IPS-18a (cell line): ENCODE results near the gene LAMB2.

Experiments
- H3K27ac ChIP-seq: one replicate; pipeline ENCODE4 v1.5.1; 2013; ENCODE audit warnings: low read length
- H3K27me3 ChIP-seq: one replicate; pipeline ENCODE4 v1.6.1; 2013; ENCODE audit warnings: mild to moderate bottlenecking, low read length; ENCODE audit not compliant: control insufficient read depth, insufficient read depth
- H3K36me3 ChIP-seq: one replicate; pipeline ENCODE4 v1.6.1; 2013; ENCODE audit warnings: low read depth, low read length; ENCODE audit not compliant: control insufficient read depth
- H3K4me1 ChIP-seq: one replicate; pipeline ENCODE4 v1.6.1; 2013; ENCODE audit warnings: low read depth, low read length; ENCODE audit not compliant: control insufficient read depth
- H3K4me3 ChIP-seq: one replicate; pipeline ENCODE4 v1.5.1; 2013; ENCODE audit warnings: low read length
- H3K9ac ChIP-seq: one replicate; pipeline ENCODE4 v1.6.1; 2013; ENCODE audit warnings: mild to moderate bottlenecking, low read length, moderate library complexity
- H3K9me3 ChIP-seq: one replicate; pipeline ENCODE4 v1.6.1; 2013; ENCODE audit warnings: low read depth, low read length; ENCODE audit not compliant: control insufficient read depth

The LAMB2 gene

GRCh38 chr3:49131040-49131439, 1.8 kb downstream of the LAMB2 start:
- Histone ChIP-seq H3K4me1 (peaks cover 5% of the 10 kb centered on the region), H3K27me3 (no peaks in the 10 kb centered on the region), H3K9me3 (no peaks in the 10 kb centered on the region), H3K36me3 (no peaks in the 10 kb centered on the region), H3K9ac (no peak overlapping the region), H3K4me3 (no peak overlapping the region), H3K27ac (no peak overlapping the region)

DNA sequence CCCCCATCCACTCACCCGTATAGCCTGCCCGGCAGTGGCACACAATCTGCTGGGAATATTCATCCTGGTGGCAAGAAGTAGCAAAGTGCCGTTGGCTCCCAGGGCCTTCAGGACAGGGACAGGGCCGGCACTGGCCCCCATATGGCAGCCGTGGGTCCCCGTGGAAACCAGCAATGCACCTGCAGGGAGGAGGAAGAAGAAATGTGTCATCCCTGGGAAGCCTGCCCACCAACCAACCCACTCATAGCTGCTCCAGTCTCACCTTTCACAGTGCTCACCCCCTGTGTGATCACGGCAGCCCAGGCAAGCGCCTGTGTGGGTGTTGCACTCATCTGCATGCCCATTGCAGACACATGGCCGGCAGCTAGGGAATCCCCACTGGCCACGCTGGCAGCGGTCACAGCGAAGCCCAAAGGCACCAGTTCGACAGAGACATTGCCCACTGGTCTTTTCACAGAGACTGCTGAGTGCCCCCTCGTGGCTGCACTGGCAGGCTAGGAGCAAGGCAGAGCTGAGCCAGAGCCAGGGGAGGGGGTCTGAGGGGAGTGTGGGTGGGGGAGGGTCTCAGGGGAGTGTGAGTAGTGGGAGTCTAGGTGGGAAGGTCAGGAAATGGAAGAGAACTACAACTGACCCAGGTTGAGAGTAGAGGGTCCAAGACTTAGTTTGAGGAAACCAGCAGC, 7.7 kb downstream of the LAMB2 start:
- Histone ChIP-seq H3K27ac (no peak overlapping the region), H3K36me3 (peaks cover 6% of the 10 kb centered on the region), H3K27me3 (no peaks in the 10 kb centered on the region), H3K9me3 (no peaks in the 10 kb centered on the region), H3K4me3 (no peak overlapping the region), H3K4me1 (no peaks in the 10 kb centered on the region), H3K9ac (no peak overlapping the region)

DNA sequence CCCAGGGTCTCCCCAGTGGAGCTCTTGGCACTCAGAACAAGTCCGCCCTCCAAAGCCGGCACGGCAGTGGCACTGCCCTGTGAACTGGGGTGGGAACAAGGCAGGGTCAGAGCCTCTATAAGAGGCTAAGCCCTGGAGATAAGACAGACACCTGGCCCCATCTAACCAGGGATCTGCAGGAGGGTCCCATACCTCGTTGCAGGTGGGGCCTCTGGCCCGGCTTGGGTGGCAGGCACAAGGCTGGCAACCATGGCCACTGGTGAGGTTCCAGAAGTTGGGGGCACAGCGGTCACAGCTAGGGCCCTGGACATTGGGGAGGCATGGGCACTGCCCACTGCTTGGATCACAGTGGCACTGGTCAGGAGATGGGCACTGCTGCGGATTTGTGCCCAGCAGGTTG, 8.6 kb downstream of the LAMB2 start:
- H3K9ac ChIP-seq: no peak overlapping the region
- peaks cover 4% of the 10 kb centered on the region for H3K4me1 ChIP-seq
- H3K4me3 ChIP-seq: no peak overlapping the region
- H3K27ac ChIP-seq: no peak overlapping the region
- H3K27me3 ChIP-seq: no peaks in the 10 kb centered on the region
- H3K36me3 ChIP-seq: peaks cover 6% of the 10 kb centered on the region
- no peaks in the 10 kb centered on the region for H3K9me3 ChIP-seq

GRCh38 chr3:49123687-49124086, 9.2 kb downstream of the LAMB2 start:
- peaks cover 8% of the 10 kb centered on the region for H3K36me3 ChIP-seq

GRCh38 chr3:49122886-49123545, 9.8 kb downstream of the LAMB2 start:
- no peaks in the 10 kb centered on the region for H3K9me3 ChIP-seq
- H3K27ac ChIP-seq: no peak overlapping the region
- peaks cover 4% of the 10 kb centered on the region for H3K4me1 ChIP-seq
- H3K36me3 ChIP-seq: peaks cover 14% of the 10 kb centered on the region
- no peak overlapping the region for H3K4me3 ChIP-seq
- no peaks in the 10 kb centered on the region for H3K27me3 ChIP-seq
- H3K9ac ChIP-seq: no peak overlapping the region

More at GRCh38 chr3:49123687-49124086, 9.2 kb downstream of the LAMB2 start:
- H3K4me1 ChIP-seq: peaks cover 4% of the 10 kb centered on the region
- H3K4me3 ChIP-seq: no peak overlapping the region
- no peak overlapping the region for H3K27ac ChIP-seq
- H3K9ac ChIP-seq: no peak overlapping the region
- no peaks in the 10 kb centered on the region for H3K9me3 ChIP-seq
- H3K27me3 ChIP-seq: no peaks in the 10 kb centered on the region

DNA sequence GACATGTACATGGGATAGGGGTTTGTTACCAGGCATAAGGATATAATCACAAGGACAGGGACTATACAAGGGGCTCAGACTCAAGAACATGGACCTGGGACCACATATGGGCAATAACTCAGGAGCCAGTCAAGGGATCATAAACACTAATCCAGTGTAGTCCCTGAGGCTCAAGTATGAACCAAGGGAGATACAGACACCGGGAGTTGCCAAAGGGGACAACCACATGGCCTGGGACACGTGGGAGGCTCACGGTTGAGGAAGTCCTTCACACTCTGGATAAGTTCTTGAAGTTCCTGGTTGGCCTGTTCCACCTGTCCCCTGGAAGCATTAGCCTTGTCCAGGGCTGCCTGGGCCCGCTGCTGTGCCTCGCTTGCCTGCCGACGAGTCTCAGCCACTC, 10.4 kb downstream of the LAMB2 start:
- H3K27me3 ChIP-seq: no peaks in the 10 kb centered on the region
- no peak overlapping the region for H3K27ac ChIP-seq
- H3K9ac ChIP-seq: no peak overlapping the region
- H3K4me1 ChIP-seq: peaks cover 4% of the 10 kb centered on the region
- peaks cover 20% of the 10 kb centered on the region for H3K36me3 ChIP-seq
- no peak overlapping the region for H3K4me3 ChIP-seq
- no peaks in the 10 kb centered on the region for H3K9me3 ChIP-seq

DNA sequence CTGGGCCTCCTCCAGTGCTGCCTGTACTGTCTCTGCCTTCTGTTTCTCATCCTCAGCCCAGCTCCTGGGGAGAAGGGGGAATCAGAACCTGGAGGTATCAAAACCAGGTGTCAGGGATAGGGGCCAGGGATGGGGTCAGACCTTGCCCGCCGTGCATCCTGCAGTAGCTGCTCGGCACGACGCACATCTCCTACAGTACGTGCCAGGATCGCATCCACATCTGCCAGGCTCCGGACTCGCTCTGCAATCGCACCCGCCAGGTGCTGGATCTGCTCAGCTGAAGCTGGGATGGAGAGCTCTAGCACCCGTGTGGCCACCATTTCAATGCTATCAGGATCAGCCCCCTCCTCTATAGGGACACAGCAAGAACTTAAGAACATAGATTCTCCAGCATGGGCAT, 10.8 kb downstream of the LAMB2 start:
- no peak overlapping the region for H3K9ac ChIP-seq
- H3K27me3 ChIP-seq: no peaks in the 10 kb centered on the region
- peaks cover 24% of the 10 kb centered on the region for H3K36me3 ChIP-seq
- H3K4me3 ChIP-seq: no peak overlapping the region
- H3K9me3 ChIP-seq: no peaks in the 10 kb centered on the region
- no peak overlapping the region for H3K27ac ChIP-seq
- H3K4me1 ChIP-seq: peaks cover 4% of the 10 kb centered on the region

DNA sequence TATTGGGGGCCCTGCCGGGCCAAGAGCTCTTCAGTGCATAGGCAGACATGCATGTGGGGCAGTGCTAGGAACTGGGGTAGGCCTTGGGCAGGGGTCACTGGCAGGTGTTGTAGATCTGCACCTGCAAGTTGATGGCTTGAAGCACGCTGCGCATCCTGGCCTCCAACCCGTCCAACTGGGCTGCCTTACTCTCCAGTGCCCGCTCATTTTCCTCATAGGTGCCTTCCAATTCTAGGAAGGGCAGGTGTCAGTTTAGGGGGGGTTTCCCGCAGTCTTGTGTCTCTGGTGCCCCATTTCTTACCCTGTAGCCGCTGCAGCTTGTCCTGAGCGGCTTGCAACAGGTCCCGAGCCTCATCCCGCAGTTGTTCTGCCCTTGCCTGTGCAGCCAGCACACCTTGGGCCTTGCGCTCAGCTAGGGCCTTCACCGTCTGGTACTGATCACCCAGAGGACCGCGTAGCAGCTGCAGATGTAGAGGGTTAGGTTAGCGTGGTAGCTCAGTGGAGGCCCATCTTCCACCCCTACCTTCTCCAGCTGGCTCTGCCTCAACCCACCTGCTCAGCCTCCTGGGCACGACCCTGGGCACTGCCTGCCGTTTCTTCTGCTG, 11.6 kb downstream of the LAMB2 start:
- no peak overlapping the region for H3K9ac ChIP-seq
- H3K36me3 ChIP-seq: peaks cover 31% of the 10 kb centered on the region
- no peak overlapping the region for H3K27ac ChIP-seq
- H3K4me3 ChIP-seq: peak overlapping the region; percentile 67
- H3K27me3 ChIP-seq: no peaks in the 10 kb centered on the region
- H3K4me1 ChIP-seq: peaks cover 4% of the 10 kb centered on the region
- H3K9me3 ChIP-seq: no peaks in the 10 kb centered on the region

DNA sequence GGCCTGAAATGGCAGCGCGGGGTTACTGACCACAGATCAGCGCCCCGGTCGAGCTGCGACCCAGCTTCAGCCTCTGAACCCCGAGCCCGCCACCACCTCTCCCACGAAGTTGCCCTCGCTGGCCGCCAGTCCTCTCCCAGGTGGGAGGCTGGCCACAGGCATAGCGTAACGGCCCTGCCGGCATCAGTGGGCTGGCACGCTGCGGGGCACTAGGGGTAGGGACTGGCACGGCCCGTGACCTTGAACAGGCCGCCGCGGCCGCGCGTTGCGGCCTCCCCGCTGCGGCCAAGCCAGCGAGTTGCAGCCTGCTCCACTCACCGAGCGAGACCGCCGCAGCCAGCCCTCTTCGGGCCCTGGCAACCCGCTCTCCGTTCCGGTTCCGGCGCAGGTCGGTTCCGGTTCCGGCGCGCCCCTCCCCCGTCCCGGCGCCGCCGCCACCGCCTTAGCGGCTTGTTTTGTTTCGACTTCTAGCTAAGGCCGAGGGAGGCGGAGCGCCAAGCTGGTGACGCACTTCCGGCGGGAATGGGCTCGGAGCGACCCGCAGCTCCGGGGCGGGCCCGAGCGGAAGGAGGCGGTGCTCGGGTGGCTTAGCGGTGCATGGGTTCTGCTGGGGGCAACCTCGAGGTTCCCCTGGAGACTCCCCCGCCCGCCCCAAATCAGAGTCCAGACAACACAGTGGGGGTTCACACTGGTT, 12.3 kb downstream of the LAMB2 start, which contains the start of gene USP19:
USP19 (minus strand) TSS at position 386 of the 694 bp plus-strand sequence. CDS start 1,678 bp downstream, outside the sequence.
- Histone ChIP-seq H3K4me1 (peaks cover 4% of the 10 kb centered on the region), H3K9ac (peak within 1 kb of the TSS; percentile 75), H3K36me3 (peaks cover 38% of the 10 kb centered on the region), H3K9me3 (no peaks in the 10 kb centered on the region), H3K27me3 (no peaks in the 10 kb centered on the region), H3K4me3 (peak within 1 kb of the TSS; percentile 67), H3K27ac (peak within 1 kb of the TSS; percentile 35)

DNA sequence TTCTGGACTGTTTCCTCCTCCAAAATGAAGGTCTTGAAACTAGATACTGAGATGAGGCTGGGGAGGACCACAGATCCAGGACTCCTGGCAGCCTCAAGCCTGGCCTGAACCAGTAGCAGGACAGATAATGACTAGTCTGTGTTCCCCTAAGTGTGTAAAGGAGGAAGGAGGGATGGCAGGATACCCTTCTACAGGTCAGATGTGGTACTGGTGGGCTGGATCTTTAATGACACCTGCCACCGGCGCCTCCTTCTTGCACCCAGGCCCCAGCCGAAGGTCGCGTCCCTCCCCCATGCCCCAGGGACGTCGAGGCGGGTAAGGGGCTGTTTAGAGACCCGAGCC, 12.8 kb downstream of the LAMB2 start:
- H3K4me1 ChIP-seq: peaks cover 4% of the 10 kb centered on the region
- no peaks in the 10 kb centered on the region for H3K9me3 ChIP-seq
- no peaks in the 10 kb centered on the region for H3K27me3 ChIP-seq
- H3K36me3 ChIP-seq: peaks cover 43% of the 10 kb centered on the region
- peak overlapping the region; percentile 67 for H3K4me3 ChIP-seq
- H3K27ac ChIP-seq: peak overlapping the region; percentile 35
- peak overlapping the region; percentile 75 for H3K9ac ChIP-seq

- Histone ChIP-seq H3K9ac (peak overlapping the region; percentile 75), H3K27ac (no peak overlapping the region), H3K36me3 (peaks cover 49% of the 10 kb centered on the region)
These were observed 13.4 kb downstream of the LAMB2 start for GRCh38 chr3:49119439-49119838.

More at GRCh38 chr3:49119439-49119838, 13.4 kb downstream of the LAMB2 start:
- Histone ChIP-seq H3K4me1 (peaks cover 4% of the 10 kb centered on the region), H3K9me3 (no peaks in the 10 kb centered on the region), H3K27me3 (no peaks in the 10 kb centered on the region), H3K4me3 (peak overlapping the region; percentile 67)
